Endothelial cell of hepatic sinusoid (primary cell): ENCODE measurements around the gene CHKB.
"Not testable (repeated sequence)": the region's sequence is repeated elsewhere in the genome, so short reads cannot be mapped to it uniquely, and the experiment has no call there.

Experiments
- in situ Hi-C: cut with HindIII; loops from 2 replicates; pipeline ENCODE4 v1.10.0; 2017; ENCODE audit warnings: low sequenced_read_pairs

Gene CHKB, protein sequence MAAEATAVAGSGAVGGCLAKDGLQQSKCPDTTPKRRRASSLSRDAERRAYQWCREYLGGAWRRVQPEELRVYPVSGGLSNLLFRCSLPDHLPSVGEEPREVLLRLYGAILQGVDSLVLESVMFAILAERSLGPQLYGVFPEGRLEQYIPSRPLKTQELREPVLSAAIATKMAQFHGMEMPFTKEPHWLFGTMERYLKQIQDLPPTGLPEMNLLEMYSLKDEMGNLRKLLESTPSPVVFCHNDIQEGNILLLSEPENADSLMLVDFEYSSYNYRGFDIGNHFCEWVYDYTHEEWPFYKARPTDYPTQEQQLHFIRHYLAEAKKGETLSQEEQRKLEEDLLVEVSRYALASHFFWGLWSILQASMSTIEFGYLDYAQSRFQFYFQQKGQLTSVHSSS

DNA sequence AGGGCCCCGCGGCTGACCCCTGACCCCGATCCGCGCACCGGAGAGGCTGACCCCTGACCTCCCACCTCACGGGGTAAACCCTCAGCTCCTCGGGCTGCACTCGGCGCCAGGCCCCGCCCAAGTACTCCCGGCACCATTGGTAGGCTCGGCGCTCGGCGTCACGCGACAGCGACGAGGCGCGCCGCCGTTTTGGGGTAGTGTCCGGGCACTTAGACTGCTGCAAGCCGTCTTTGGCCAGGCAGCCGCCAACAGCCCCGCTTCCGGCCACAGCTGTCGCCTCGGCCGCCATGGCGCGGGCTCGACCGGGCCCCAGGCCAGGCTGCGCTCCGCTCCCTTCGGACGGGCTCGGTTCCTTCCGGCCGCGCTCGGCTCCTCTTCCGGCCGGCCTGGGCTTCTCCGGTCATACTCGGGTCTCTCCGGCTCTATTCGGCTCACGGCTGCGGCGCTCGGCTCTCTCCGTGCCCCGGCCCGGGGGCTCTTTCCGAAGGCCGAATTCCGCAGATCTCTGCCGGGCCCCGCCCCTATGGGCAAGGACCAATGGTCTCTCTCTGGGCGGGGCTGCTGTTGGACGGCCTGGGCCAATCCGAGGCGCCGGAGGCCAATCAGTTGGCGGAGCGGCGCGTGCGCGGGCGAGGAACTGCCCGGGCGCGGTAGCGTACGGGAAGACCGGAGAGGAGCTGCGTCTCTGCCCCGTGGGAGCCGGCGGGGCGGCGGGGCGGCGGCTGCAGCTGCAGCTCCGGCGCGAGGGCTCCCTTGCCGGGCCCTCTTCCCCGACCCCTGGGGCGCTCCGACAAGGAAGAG, at the start of gene CHKB:
TSS of gene CHKB (minus strand) at position 357 of the 801 bp plus-strand sequence. CDS start at position 289, 68 bp downstream.
- in situ Hi-C loops, result no loop called here

DNA sequence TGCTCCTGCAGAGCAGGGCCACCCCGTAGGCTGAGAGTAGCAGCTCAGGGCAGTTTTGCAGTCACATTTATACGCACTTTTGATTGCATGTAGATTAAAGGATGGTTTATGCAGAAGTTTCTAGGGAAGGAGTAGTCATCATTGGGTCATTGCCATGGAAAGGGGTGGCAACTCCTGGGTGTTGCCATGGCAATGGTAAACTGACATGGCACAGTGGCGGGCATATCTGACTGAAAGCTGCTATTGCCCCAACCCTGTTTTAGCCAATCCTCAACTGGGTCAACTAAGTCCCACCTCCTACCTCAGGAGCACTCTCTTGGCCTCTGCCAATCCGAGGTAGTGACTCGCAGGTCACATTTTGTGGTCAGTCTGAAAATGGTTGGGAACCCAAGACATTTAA, 47.7 kb upstream of the CHKB start:
- in situ Hi-C loops, result loop anchor here (5.0 kb wide), 1 partner anchor 37 kb away; no protein-coding TSS in a partner anchor

DNA sequence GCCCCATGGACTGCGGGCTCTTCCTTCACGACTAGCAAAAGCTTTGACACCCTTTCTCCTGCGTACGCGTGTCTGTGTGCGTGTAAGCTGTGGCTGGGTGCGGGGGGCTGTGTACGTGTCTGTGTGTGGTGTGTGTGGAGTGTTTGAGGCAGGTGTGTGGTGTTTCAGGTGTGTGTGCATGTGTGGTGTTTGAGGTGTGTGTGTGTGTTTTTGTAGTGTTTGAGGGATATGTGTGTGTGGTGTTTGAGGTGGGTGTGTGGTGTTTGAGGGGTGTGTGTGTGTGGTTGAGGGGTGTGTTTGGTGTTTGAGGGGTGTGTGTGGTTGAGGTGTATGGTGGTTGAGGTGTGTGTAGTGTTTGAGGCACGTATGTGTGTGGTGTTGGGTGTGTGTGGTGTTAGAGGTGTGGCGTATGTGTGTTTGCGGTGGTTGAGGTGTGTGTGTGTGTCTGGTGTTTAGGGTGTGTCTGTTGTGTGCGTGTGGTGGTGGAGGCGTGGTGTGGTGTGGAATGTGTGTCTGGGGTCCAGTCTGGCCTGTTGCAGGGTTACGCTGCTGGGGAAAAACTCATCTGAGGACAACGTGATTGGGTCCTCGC, 46.0 kb upstream of the CHKB start:
- in situ Hi-C loops, result loop anchor here (5.0 kb wide), 1 partner anchor 51 kb away; the partner anchor contains the start of gene CPT1B

DNA sequence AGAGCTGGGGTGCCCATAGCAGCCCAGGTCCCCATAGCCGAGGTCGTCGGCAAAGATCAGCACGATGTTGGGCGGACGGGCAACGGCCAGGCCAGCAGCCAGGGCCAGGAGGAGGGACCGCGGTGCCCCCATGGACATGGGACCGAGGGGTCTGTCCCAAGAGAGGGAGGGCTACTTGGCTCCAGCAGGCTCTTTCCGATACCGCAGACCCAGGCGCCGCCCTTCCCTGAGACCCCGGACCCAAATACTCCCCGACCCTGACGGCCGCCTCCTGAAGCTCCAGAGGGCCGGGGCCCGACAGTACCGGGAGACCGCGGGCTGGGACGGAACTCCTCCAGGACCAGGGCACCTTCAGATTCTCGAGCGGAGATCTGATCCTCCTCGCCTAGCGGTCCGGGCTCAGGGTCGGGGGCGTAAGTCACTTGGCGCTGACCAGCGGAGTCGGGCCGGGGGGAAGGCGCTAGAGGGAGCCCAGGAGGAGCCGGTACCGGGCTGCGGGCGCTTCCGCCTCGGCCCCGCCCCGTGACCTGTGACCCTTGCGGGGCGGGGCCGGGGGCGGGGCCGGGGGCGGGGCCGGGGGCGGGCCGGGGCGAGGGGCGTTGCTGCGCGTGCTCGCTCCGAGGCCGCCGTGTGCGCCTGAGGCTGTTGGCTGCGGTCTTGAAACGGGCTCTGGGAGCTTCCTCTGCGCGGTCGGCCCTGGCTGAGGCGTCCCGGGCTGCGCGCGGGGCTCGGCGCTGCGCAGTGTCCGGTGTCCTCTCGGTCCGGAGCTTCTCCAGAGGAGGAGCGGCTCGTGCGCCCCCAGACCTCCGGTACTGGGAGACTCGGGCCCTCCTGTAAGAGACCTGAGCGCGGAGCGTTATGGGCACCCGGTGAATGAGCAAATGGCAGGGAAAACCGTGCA, 45.2 kb upstream of the CHKB start, which contains the start of gene ARSA:
TSS of gene ARSA (minus strand) at position 511 of the 901 bp plus-strand sequence. CDS start at position 138, 373 bp downstream.
- in situ Hi-C loops, result loop anchor here (5.0 kb wide), 1 partner anchor 51 kb away; the partner anchor contains the start of gene CPT1B

DNA sequence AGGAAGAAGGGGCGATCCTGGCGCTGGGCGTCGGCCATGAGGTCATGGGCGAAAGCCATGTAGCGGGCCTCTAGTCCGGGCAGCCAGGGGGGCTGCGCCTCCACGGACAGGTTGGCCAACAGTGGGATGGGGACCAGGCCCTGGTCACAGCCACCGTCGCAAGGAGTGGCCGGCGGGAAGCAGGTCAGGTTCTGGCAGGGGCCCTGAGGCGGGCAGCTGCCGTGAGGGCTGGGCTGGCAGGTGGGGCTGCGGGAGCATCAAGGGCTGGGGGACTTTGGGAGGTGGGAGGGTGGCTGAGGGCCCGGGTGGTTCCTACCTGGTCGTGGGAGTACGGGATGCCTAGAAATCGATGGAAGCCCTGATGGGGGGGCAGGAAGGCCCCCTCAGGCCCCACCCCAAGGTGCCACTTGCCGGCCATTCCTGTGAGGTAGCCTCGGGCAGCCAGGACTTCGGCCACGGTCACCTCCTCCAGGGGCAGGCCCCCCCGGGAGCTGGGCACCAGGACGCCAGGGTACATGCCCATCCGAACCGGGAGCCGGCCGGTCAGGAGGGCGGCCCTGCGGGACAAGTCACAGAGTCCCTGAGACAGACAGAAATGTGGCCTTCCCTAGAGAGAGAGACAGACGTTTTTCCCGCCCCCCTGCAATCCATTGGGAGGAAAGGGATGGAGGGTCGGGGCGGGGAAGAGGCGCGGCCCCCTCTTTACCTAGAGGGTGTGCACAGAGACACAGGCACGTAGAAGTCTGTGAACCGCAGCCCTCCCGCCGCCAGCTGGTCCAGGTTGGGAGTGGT, 44.4 kb upstream of the CHKB start:
- in situ Hi-C loops, result loop anchor here (5.0 kb wide), 1 partner anchor 50 kb away; the partner anchor contains the start of gene CPT1B

DNA sequence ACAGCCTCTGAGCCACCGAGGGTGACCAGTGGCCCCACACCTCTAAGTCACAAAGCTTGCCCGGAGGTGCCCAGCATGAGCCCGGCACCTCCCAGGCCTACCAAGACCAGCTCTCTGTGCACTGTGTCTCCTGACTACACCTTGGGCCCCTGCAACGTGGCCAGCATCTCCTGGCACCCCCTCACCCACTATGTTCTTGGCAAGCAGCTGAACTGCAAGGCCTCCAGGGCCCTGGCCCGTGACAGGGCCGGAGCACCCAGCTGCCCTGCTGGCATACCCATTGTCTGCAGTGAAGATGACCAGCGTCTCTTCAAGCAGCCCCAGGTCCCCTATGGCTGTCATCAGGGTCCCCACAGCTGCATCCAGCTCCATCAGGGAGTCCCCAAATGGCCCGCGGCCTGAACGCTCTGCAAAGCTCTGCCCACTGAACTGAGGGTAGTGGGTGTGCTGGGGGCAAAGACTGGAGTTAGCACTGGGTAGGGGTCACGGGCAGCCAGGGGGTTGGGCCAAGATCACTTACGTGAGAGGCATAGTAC, 43.7 kb upstream of the CHKB start:
- in situ Hi-C loops, result loop anchor here (5.0 kb wide), 1 partner anchor 49 kb away; the partner anchor contains the start of gene CPT1B

DNA sequence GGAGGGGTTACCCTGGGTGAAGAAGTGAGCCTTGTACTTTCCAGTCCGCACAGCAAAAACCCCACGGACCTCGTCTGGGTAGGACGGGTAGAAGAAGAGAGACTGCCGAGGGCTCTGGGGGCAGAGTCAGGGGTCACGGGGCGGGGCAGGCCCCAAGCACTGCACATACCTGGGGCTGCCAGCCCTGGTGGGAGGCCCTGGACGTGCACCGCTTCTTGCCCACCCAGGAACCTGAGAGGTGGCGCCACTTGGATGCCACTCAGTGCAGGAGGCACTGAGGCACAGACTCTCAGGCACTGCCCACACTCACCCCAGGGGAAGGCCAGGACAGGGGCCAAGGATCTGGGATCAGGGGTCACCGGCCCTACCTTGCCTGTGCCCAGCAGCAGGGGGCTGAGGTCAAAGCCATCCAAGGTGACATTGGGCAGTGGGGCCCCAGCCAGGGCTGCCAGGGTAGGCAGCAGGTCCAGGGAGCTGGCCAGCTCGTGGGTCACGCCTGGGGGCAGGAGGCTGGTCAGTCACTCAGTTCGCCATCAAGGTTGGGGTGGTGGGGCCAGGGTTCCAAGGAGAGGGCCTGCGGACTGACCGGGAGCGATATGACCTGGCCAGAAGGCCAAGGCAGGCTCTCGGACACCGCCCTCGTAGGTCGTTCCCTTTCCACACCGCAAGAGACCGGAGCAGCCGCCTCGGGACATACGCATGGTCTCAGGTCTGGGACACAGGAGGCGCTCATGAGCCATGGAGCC, 43.1 kb upstream of the CHKB start:
- in situ Hi-C loops, result loop anchor here (5.0 kb wide), 1 partner anchor 48 kb away; the partner anchor contains the start of gene CPT1B

DNA sequence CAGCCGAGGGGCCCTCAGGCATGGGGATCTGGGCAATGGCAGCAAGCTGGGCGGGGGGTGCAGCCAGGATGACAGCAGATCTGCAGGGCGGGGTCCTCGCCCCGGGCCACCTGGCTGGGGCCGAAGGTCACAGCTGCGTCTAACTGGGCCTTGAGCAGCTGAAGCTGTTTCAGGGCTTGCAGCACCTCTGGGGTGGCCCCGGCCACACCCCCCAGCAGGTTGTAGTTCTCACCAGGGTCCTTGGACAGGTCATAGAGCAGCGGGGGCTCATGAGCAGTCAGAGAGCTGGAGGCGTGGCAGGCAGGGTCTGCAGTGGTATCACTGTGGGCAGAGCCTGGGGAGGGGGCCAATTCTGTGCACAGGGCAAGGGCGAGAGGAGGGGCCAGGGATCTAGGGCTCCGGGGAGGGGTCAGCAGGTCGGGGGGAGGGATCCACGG, 42.5 kb upstream of the CHKB start:
- in situ Hi-C loops, result loop anchor here (5.0 kb wide), 1 partner anchor 48 kb away; the partner anchor contains the start of gene CPT1B

DNA sequence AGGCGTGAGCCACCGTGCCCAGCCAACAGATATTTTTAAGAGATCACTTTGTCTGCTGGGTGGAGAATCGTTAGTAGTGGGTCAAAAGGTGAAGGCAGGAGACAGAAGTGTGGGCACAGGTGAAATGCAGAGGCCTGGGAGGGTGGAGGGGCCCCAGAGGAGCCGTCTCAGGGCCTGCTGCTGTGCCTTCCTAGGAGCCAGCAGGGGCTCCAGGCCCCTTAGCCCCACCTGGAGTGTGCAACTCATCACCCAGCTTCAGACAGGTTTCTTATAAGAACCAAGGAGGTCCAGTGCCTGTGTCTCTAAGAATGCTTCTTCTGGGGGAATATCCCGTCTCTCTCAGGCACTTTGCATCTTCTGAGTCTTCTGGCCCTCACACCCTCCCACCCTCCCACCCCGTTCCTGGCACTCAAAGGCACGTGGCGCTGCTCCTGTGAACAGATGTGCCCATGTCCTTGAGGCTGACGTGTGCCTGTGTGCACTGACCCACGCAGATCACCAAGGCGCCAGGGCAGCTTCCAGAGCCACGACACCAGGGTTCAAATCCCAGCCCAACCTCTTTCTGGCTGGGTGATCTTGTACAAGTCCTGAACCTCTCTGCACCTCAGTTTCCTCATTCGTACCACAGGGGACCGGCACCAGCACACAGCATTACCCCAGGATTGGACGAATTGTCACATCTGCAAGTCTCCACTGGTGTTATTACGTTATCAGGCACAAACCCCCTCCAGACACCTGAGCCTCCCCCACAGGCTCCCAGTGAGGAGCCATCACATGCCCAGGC, 41.9 kb upstream of the CHKB start:
- in situ Hi-C loops, result loop anchor here (5.0 kb wide), 1 partner anchor 47 kb away; the partner anchor contains the start of gene CPT1B

DNA sequence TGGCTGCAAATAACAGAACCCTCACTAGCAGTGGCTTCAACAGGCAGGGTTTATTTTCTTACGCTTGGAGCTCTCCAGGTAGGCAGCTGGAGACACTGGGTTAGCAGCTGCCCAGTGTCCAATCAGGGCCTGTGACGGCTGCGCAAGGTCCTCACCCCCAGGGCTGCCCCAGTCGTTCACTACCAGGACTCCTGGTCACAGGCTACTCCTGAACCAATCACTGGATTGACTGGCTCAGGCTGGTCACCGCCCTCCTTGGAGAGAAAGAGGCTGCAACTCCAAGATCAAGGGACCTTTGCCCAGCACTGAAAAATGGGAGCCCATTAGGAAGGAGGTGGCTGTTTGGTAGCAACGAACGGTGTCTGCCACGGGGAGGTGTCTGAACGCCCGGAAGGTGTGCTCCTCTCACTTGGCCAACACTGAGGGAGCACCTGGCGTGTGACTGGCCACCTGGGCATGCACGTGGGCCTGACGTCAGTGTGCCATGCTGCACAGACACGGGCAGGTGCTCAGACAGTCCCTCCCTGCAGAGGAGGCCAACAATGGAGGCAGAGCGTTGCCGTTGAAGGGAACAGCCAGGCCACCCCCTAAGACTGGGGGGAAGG, 40.2 kb upstream of the CHKB start:
- in situ Hi-C loops, result no loop called here

DNA sequence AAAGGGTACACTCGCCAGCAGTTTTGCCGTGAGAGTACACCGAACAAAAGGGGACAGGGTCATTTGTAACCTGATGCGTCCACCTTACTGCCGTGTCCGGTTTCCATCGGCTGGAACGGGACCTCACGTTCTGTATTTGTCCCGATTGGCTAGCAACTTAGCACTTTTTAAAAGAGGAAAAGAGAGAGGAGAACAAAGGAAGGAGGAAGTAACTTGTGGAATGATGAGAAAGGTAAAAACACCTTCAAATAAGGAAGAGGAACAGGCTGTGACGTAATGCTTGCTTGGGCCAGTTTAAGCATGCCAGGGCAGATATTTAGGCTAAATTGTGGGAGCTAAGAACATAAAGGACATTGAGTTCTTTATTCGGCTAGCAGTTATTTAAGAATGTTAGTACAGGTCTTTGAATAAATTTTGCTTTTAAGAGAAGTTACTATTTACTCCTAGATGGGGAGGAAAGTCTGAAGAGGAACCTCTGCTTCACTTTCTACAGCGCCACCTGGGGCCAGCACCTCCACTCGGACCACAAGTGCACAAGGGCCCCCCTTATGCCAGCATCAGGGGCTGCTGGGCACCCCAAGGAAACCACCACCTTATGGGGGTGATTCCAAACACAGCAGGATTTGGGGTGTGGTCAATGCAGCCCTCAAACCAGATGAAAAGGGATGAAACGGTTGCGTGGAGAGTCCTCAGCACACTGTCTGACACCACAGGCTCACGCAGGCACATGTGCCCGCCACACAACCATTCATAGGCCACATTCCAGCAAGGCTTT, 39.5 kb upstream of the CHKB start:
- in situ Hi-C loops, result no loop called here

DNA sequence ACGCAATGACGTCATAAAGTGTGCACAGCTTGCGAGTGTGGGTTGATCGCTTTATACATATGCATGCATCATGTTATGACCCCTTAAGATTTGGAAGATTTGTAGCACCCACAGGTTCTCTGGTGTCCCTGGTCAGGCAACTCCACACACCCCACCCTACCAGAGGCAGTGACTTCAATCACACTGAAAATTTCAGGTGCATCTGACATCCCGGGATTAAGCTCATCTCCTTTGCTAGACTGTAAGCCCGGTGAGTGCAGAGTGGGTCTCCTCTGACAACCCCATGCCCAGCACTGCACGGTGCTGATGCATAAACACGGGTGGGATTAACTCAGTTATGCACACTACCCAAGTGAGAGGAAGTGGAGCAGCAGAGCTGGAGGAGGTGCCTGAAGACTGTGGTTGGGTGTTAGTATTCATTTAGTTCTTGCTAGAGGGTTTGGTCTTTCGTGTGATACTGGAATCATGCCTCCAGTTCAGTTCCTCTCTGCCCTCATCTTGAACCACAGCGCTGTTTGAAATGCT, 38.8 kb upstream of the CHKB start:
- in situ Hi-C loops, result no loop called here

DNA sequence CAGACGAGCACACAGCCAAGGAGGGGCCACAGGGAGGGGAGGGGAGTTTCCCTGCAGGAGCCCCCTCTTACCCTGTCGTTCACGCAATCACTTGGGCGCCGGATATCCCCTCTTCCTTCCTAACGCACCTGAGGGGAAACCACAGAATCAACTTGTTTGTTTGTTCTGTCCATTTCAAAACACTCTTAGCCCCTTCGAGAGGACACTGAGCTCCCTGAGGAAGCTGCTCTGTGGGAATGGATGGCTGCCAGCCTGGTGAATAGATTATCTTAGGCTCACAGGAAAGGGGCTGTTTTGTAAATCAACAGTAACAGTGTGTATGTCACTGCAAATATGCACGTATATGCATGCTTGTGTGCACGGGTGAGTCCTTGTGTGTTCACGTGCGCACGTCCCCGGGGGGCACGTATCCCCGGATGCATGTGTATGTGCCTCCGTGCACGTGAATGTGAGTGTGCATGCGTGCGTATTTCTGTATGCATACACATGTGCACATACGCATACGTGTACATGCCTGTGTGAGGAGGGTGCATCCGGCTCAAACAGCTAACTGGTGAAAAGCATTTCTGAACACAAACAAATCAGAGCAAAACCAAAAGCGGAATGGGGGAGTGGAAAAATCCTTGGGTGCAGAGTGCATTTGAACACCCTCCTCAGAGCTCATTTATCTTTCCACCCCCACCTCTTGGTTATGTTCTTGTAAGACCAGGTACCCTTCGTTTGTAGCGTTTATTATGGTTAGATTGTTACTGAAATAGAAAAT, 38.1 kb upstream of the CHKB start:
- in situ Hi-C loops, result no loop called here

DNA sequence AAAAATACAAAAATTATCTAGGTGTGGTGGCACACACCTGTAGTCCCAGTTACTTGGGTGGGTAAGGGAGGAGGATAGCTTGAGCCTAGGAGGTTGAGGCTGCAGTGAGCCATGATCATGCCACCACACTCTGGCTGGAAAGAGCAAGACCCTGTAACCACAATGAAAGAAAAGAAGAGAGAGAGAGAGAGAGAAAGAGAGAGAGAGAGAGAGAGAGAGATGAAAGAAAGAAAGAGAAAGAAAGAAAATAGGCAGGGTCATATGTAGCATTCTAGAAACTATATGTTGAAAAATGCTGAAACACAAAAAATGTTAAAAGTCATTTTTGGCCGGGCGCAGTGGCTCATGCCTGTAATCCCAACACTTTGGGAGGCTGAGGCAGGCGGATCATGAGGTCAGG, 31.6 kb upstream of the CHKB start:
- in situ Hi-C loops, result not testable (repeated sequence)
